ENCODE results near the gene VRK2. TPM values are rescaled to one million over a fixed set of nuclear protein-coding genes. Genes with fewer than 3 reads are reported as not detected.
"Not testable (repeated sequence)": the region's sequence is repeated elsewhere in the genome, so short reads cannot be mapped to it uniquely, and the experiment has no call there.

Gene VRK2
- total RNA-seq, 1 donor from 2014 or later: 14.4 TPM

GRCh38 chr2:58158481-58158880 lies 111.9 kb downstream of the VRK2 start:
- no peak for DNase-seq (ENCODE audit: low spot score)

- no peak for DNase-seq (ENCODE audit: low spot score)
These were observed 117.3 kb downstream of the VRK2 start for GRCh38 chr2:58163913-58164312.

GRCh38 chr2:58168130-58168529 lies 121.5 kb downstream of the VRK2 start:
- not testable (repeated sequence) for DNase-seq (ENCODE audit: low spot score)

- DNase-seq (ENCODE audit: low spot score): not testable (repeated sequence)
These were observed 123.2 kb downstream of the VRK2 start for GRCh38 chr2:58169845-58170244.

- not testable (repeated sequence) for DNase-seq (ENCODE audit: low spot score)
These were observed 123.8 kb downstream of the VRK2 start for GRCh38 chr2:58170334-58170933.

GRCh38 chr2:58171831-58172230 lies 125.2 kb downstream of the VRK2 start:
- not testable (repeated sequence) for DNase-seq (ENCODE audit: low spot score)

GRCh38 chr2:58177187-58177586 lies 130.6 kb downstream of the VRK2 start:
- DNase-seq (ENCODE audit: low spot score): not testable (repeated sequence)

- DNase-seq (ENCODE audit: low spot score): not testable (repeated sequence)
These were observed 133.6 kb downstream of the VRK2 start for GRCh38 chr2:58180175-58180574.

- DNase-seq (ENCODE audit: low spot score): no peak
These were observed 134.0 kb downstream of the VRK2 start for GRCh38 chr2:58180635-58181034.

- DNase-seq (ENCODE audit: low spot score): no peak
These were observed 135.9 kb downstream of the VRK2 start for GRCh38 chr2:58182527-58182926.

- no peak for DNase-seq (ENCODE audit: low spot score)
These were observed 139.9 kb downstream of the VRK2 start for GRCh38 chr2:58186501-58186900.

GRCh38 chr2:58187022-58187421 lies 140.4 kb downstream of the VRK2 start:
- DNase-seq (ENCODE audit: low spot score): not testable (repeated sequence)

- no peak for DNase-seq (ENCODE audit: low spot score)
These were observed 147.9 kb downstream of the VRK2 start for GRCh38 chr2:58194458-58194857.

GRCh38 chr2:58195662-58196061 lies 149.1 kb downstream of the VRK2 start:
- DNase-seq (ENCODE audit: low spot score): no peak

- no peak for DNase-seq (ENCODE audit: low spot score)
These were observed 151.3 kb downstream of the VRK2 start for GRCh38 chr2:58197894-58198293.

GRCh38 chr2:58202404-58202803 lies 155.8 kb downstream of the VRK2 start:
- no peak for DNase-seq (ENCODE audit: low spot score)

- DNase-seq (ENCODE audit: low spot score): no peak
These were observed 156.4 kb downstream of the VRK2 start for GRCh38 chr2:58203018-58203417.

- DNase-seq (ENCODE audit: low spot score): no peak
These were observed 157.8 kb downstream of the VRK2 start for GRCh38 chr2:58204195-58204959.

- DNase-seq (ENCODE audit: low spot score): no peak
These were observed 160.2 kb downstream of the VRK2 start for GRCh38 chr2:58206785-58207184.

GRCh38 chr2:58207189-58207588 lies 160.6 kb downstream of the VRK2 start:
- no peak for DNase-seq (ENCODE audit: low spot score)
